DMS 273 (cell line): ENCODE results near the gene AQP2.
A peak's percentile ranks its signal among the peaks of the same experiment; 100 is the strongest.

Experiments
- DNase-seq: peaks from one replicate; lab custom pipeline; 2025; ENCODE audit not compliant: unreplicated experiment; lab: John Stamatoyannopoulos, UW

Gene AQP2, protein sequence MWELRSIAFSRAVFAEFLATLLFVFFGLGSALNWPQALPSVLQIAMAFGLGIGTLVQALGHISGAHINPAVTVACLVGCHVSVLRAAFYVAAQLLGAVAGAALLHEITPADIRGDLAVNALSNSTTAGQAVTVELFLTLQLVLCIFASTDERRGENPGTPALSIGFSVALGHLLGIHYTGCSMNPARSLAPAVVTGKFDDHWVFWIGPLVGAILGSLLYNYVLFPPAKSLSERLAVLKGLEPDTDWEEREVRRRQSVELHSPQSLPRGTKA

GRCh38 chr12:49950273-49951251 lies at the start of gene AQP2:
TSS of gene AQP2 (plus strand) at chr12:49950737. CDS start at chr12:49950831, 94 bp downstream.
- no peak for DNase-seq

GRCh38 chr12:49901026-49901425 lies 49.5 kb upstream of the AQP2 start:
- no peak for DNase-seq

DNA sequence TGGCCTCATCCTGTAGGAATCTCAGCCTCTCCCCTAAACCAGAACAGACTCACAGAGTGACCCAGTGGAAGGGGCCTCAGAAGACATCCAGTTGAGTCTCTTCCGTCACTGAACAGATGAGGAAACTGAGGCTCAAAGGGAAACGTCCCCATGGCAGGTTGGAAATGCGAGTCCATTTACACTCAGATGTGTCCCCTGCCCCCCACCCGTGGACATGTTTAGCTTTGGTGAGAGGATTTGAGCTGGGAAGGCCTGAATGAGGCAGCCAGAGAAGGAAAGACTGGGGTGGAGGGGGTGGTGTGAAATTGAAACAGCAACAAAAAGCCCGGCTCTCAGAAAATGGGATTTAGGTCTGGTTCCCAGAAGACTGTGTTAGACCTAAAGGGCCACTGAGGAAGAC lies 48.6 kb upstream of the AQP2 start:
- DNase-seq: no peak

- no peak for DNase-seq
Observed at GRCh38 chr12:49902399-49903350, 47.9 kb upstream of the AQP2 start.

DNA sequence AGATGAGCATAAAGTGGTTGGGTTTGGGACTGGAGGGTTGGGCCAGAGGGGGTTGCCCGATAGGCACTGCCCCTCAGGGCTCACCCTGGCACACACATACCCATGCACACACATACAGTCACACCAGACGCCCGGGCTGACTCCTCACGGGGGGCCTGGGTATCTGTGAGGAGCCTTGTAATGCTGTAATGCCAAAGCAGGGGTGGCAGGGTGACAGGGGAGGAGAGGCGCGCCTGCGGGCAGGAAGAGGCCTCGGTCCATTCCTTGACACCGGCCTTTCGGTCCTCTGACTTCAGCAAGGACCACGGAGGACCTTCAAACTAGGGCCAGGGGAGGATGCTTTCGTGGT lies 47.2 kb upstream of the AQP2 start:
- DNase-seq: no peak

- DNase-seq: peak; percentile 58
Observed at GRCh38 chr12:49903700-49904423, 46.7 kb upstream of the AQP2 start, which contains the start of gene FAIM2. TSS of gene FAIM2 (minus strand) at chr12:49903900. CDS start at chr12:49903792, 108 bp downstream.

GRCh38 chr12:49904601-49905000 lies 45.9 kb upstream of the AQP2 start:
- no peak for DNase-seq

DNA sequence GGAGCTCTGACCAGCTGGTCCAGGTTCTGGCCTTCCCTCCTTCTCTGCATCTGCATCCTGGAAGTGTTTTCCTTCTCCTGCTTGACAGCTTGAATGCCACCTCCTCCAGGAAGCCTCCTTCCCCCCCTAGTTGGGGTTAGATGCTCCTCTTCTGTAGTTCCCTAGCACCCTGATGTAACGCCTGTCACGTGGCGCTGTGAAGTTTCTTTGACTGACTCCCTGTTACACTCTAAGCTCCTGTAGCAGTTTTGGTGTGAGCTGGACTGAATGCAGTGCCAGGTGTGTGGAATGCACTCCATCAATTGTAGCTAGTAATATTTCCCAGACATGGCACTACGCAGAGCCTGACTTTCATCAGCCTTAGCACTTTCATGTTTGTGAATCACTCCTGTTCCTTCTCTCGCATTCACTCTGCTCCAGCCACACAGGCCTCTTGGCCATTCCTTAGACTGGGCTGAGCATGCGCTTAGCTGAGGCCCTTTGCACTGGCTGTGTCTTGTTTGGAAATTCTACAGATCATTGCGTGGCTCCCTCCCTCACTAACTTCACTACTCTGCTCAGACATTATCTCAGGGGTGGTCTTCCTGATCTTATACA lies 44.7 kb upstream of the AQP2 start:
- no peak for DNase-seq

- DNase-seq: no peak
Observed at GRCh38 chr12:49907352-49907751, 43.2 kb upstream of the AQP2 start.

- no peak for DNase-seq
Observed at GRCh38 chr12:49909356-49909755, 41.2 kb upstream of the AQP2 start.

DNA sequence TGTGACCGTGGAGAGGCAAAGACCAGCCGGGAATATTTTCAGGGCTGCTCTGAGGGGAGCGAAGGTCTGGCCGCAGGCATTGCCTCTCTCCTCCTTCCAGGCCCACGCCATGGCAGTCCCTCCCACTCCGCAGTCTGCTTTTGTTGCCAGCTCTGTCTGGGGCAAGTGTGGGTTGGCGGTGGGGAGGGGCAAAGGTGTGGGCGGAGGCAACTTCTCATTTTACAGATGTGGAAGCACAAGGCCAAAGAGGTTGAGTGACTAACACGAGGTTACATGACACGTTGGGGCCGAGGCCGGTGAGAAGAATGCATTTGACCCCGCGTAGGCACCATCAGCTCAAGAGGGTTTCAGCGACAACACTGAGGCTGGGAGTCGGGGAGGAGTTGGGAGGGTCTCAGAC lies 40.7 kb upstream of the AQP2 start:
- DNase-seq: peak; percentile 10

GRCh38 chr12:49910331-49911212 lies 40.0 kb upstream of the AQP2 start:
- no peak for DNase-seq

DNA sequence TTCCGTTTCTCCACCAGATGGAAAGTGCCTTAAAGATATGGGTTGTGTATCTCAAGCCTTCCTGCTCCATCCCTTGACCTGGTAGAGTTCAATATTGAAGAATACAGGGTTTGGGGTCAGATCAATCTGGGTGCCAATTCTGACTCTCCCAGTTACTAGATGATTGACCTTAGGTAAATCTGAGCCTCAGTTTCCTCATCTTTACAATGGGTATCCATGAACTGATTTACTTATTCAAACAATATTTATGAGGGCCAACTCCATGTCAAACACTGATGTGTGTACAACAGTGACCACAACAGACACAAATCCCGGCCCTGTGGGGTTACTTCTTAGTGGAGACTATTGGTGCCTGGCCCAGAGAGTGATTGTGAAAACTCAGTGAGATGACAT lies 39.3 kb upstream of the AQP2 start:
- DNase-seq: no peak

GRCh38 chr12:49912345-49913255 lies 37.9 kb upstream of the AQP2 start:
- no peak for DNase-seq

DNA sequence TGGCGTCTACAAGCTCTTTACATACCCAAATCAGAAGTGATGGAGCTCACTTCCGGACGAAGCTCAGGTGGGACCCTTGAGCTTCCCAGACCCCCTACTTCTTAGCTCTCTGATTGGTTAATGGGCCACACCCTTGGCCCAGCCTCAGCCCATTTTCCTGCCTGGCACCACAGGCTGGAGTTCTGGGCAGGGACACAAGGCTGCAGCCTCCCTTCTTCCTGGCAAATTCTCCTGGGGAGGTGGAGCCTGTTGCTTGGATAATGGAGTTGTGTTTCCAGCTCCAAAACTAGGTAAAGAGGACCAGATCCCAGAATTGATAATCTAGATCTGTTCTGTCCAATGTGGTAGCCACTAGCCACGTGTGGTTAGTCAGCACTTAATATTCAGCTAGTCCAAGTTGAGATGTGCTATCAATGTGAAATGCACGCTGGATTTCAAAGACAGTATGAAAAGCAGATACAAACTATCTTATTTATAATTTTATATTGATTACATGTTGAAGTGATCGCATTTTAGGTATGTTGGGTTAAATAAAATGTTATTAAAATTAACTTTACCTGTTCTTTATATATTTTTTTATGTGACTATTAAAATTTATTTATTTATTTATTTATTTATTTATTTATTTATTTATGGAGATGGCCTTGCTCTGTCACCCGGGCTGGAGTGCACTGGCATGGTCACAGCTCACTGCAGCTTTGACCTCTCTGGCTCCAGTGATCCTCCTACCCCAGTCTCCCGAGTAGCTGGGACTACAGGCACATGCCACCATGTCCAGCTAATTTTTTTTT lies 34.2 kb upstream of the AQP2 start:
- no peak for DNase-seq

GRCh38 chr12:49917166-49917787 lies 33.3 kb upstream of the AQP2 start:
- no peak for DNase-seq

DNA sequence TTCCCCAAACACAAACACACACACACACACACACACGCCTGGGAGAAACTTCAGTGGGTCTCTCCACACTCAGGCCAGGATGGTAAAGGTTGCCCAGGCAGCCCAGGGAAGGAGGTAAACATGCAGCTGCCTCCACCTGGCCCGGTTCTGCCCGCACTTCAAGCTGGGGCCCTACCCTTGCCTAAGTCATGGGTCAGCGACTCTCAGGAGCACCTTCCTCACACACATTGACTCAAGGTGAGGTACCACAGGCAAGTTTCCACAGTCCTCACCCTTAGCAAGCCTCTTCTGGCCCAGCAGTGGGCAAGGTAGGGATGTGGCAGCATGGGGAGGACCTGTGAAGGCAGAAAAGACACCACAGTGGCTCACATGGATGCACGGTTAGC lies 32.8 kb upstream of the AQP2 start:
- no peak for DNase-seq
